ENCODE measurements around the gene VCX2. TPM values are rescaled to one million over a fixed set of nuclear protein-coding genes. Genes with fewer than 3 reads are reported as not detected.

VCX2 gene
- total and polyA plus RNA-seq, 8 donors = not detected

GRCh38 chrX:8141896-8142295 lies 29.2 kb downstream of the VCX2 start:
- TF ChIP-seq POLR2AphosphoS5 (IDR thresholded peaks at IDR 0.05) (no peak), POLR2A (IDR thresholded peaks at IDR 0.05) (no peak), EP300 (IDR thresholded peaks at IDR 0.05) (no peak)
- TF ChIP-seq, protein P1, sequence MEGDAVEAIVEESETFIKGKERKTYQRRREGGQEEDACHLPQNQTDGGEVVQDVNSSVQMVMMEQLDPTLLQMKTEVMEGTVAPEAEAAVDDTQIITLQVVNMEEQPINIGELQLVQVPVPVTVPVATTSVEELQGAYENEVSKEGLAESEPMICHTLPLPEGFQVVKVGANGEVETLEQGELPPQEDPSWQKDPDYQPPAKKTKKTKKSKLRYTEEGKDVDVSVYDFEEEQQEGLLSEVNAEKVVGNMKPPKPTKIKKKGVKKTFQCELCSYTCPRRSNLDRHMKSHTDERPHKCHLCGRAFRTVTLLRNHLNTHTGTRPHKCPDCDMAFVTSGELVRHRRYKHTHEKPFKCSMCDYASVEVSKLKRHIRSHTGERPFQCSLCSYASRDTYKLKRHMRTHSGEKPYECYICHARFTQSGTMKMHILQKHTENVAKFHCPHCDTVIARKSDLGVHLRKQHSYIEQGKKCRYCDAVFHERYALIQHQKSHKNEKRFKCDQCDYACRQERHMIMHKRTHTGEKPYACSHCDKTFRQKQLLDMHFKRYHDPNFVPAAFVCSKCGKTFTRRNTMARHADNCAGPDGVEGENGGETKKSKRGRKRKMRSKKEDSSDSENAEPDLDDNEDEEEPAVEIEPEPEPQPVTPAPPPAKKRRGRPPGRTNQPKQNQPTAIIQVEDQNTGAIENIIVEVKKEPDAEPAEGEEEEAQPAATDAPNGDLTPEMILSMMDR (IDR thresholded peaks at IDR 0.05) = no peak
- no peak overlapping the region for H3K4me3 ChIP-seq
- no peak overlapping the region for H3K27ac ChIP-seq
- no peaks in the 10 kb centered on the region for H3K9me3 ChIP-seq
- intact Hi-C loops (cut with DNase I; ENCODE audit: low total_unique reads) = no loop called here
- no peak for DNase-seq
- no peaks in the 10 kb centered on the region for H3K27me3 ChIP-seq
- H3K36me3 ChIP-seq = no peaks in the 10 kb centered on the region
- no peaks in the 10 kb centered on the region for H3K4me1 ChIP-seq
- 82 to 92% (median 88%) methylated on average over 3 of the region's 3 CpGs for WGBS, 5 donors

DNA sequence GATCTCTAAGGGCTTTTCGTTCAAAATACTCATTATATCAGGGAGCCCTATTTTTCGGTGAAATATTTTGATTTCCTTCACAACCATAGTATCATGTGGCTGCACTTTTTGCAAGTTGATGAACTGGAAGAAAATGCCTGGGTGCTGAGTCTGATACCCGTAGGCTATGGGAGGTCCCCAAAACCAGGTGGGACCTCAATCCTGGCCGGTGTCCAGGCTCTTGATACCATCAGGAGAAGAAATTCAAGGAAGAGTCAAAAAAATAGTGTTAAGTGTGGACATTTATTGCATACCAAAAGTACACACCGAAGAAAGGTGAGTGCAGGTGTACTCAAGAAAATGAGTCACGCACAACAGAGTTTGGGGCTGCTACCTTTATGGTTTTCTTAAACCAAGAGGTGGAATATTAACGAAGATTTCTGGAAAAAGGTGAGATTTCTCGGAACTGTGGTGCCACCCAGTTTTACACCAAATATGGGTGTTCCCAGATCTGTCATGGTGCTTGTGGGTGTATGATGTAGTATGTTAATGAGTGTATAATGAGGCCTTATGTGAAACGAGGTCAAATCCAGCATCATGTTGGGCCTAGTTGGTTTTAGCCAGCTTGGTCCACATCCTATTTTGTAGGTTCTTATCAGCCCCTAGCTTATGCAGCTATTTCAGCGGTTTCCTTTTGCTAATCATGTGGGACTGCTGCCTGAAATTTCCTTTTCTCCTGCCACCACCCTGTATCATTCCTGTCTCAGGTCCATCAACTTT lies 29.9 kb downstream of the VCX2 start:
- WGBS, 5 donors = 90 to 96% (median 93%) methylated on average over 10 of the region's 10 CpGs
- no peaks in the 10 kb centered on the region for H3K9me3 ChIP-seq

GRCh38 chrX:8139716-8140115 lies 31.4 kb downstream of the VCX2 start:
- DNase-seq = peak in 1 of 2 donors; percentile 12
- H3K27me3 ChIP-seq = no peaks in the 10 kb centered on the region
- H3K27ac ChIP-seq = no peak overlapping the region
- no peaks in the 10 kb centered on the region for H3K36me3 ChIP-seq
- no peaks in the 10 kb centered on the region for H3K4me1 ChIP-seq
- intact Hi-C loops (cut with DNase I; ENCODE audit: low total_unique reads) = no loop called here
- no peak for TF ChIP-seq POLR2A (IDR thresholded peaks at IDR 0.05)
- TF ChIP-seq, protein P1 (IDR thresholded peaks at IDR 0.05) = no peak
- no peak for TF ChIP-seq POLR2AphosphoS5 (IDR thresholded peaks at IDR 0.05)
- TF ChIP-seq EP300 (IDR thresholded peaks at IDR 0.05) = no peak
- H3K4me3 ChIP-seq = no peak overlapping the region
- H3K9me3 ChIP-seq = peaks cover 0 to under 1% (median 0%) of the 10 kb centered on the region in 4 donors
- 46 to 64% (median 57%) methylated on average over 4 of the region's 4 CpGs for WGBS, 5 donors

More for the DNA sequence above, 29.9 kb downstream of the VCX2 start:
- no peak for TF ChIP-seq POLR2A (IDR thresholded peaks at IDR 0.05)
- TF ChIP-seq POLR2AphosphoS5 (IDR thresholded peaks at IDR 0.05) = no peak
- TF ChIP-seq EP300 (IDR thresholded peaks at IDR 0.05) = no peak
- TF ChIP-seq, protein P1 (IDR thresholded peaks at IDR 0.05) = no peak
- DNase-seq = no peak
- no peak overlapping the region for H3K27ac ChIP-seq
- no peaks in the 10 kb centered on the region for H3K36me3 ChIP-seq
- no peaks in the 10 kb centered on the region for H3K4me1 ChIP-seq
- H3K4me3 ChIP-seq = no peak overlapping the region
- H3K27me3 ChIP-seq = no peaks in the 10 kb centered on the region
- intact Hi-C loops (cut with DNase I; ENCODE audit: low total_unique reads) = no loop called here

- H3K9me3 ChIP-seq = peaks cover 0 to 6% (median 0%) of the 10 kb centered on the region in 4 donors
- H3K27me3 ChIP-seq = no peaks in the 10 kb centered on the region
- H3K27ac ChIP-seq = no peak overlapping the region
- intact Hi-C loops (cut with DNase I; ENCODE audit: low total_unique reads) = no loop called here
- WGBS, 5 donors = 77 to 92% (median 89%) methylated on average over 5 of the region's 5 CpGs
- no peaks in the 10 kb centered on the region for H3K36me3 ChIP-seq
- DNase-seq = no peak
- H3K4me1 ChIP-seq = no peaks in the 10 kb centered on the region
- H3K4me3 ChIP-seq = no peak overlapping the region
- TF ChIP-seq POLR2A (IDR thresholded peaks at IDR 0.05) = no peak
Observed at GRCh38 chrX:8138252-8138651, 32.8 kb downstream of the VCX2 start.

DNA sequence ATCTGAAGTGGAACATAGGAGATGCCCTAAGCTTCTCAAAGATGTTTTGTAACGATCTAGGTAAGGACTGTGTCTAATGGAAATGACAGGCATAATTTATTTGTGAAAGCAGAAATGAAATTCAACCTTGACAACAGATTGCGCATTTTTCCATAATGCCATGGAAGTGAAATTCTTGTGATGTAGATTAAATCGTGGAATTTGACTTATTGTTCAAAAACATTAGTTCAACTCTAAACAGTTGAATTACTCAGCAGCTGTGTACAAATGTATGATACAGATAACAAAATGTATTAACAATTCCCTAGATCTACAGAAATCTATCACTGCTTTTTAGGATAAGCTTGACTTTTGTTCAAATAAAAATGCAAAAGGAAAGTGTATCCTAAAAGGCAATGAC lies 44.4 kb downstream of the VCX2 start:
- intact Hi-C loops (cut with DNase I; ENCODE audit: low total_unique reads) = no loop called here
- H3K4me1 ChIP-seq = no peaks in the 10 kb centered on the region
- no peaks in the 10 kb centered on the region for H3K27me3 ChIP-seq
- no peaks in the 10 kb centered on the region for H3K9me3 ChIP-seq
- TF ChIP-seq EP300 (IDR thresholded peaks at IDR 0.05) (no peak), POLR2A (IDR thresholded peaks at IDR 0.05) (no peak), POLR2AphosphoS5 (IDR thresholded peaks at IDR 0.05) (no peak)
- TF ChIP-seq, protein P1 (IDR thresholded peaks at IDR 0.05) = no peak
- DNase-seq = no peak
- no peak overlapping the region for H3K27ac ChIP-seq
- no peak overlapping the region for H3K4me3 ChIP-seq
- 74 to 93% (median 86%) methylated on average over 3 of the region's 3 CpGs for WGBS, 5 donors
- no peaks in the 10 kb centered on the region for H3K36me3 ChIP-seq

All from stomach (tissue), 9 donors.